HG03565 (cell line): ENCODE data around the gene HLA-B.
"Not testable (repeated sequence)": the region's sequence is repeated elsewhere in the genome, so short reads cannot be mapped to it uniquely, and the experiment has no call there.

Experiments used
- ATAC-seq: cut with Tn5 transposase; IDR thresholded peaks from one replicate; pipeline ENCODE4 v1.9.1; 2021; ENCODE audit warnings: mild to moderate bottlenecking, moderate library complexity; ENCODE audit not compliant: unreplicated experiment

The HLA-B gene

DNA sequence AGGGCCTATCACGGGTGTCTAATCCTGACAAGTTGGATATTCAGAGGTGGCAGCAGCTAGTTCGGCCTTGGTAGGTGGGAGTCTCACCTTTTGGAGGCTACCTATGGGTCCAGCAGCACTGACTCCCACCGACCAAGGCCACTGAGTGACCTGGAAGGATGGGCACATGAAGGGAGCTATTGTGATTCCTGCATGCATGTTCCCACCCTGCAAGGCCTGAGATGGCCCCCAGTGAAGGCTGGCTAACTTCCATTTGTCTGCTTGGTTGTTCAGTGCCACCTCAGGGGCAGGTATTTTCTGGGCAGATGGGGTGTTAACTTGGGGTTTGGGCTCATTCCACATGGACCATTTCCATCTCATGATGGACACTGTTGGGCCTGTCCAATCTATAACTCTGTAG lies 28.1 kb upstream of the HLA-B start:
- no peak for ATAC-seq

DNA sequence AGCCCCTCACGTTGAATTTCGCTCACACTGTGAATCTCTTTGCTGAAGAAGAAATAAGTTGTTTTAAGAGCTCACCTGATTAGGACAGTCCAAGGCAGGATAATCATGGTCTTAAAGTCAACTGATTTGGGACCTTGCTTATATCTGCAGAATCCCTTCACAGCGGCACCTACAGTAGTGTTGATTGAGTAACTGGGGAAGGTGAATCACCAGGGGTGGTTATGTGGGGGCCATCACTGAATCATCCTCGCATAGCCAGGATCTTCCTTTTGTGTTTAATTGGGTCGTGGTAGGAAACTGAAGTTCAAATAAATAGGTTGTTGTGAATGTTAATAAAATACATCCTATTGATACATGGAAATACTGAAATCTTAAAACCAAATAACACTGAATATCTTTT lies 26.2 kb upstream of the HLA-B start:
- no peak for ATAC-seq

GRCh38 chr6:31381666-31382065 lies 24.7 kb upstream of the HLA-B start:
- no peak for ATAC-seq

DNA sequence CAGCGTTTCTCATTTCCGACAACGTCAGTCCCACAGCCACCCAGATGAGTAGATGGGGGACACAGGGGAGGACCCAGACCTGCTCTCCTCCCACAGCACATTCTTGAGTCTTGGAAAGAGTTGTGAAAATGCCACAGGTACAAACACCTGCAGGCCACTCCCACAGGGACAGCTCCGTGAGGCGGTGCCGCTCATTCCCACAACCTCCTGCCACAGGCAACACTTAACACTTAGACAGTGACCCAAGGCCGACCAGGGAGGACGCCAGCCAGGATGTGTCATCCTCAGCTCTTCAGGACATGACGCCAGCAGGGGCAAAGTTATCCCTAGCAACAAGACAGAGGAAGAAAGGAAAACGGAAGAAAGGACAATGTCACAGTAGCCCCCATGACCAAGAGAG lies 22.9 kb upstream of the HLA-B start:
- ATAC-seq, result no peak

DNA sequence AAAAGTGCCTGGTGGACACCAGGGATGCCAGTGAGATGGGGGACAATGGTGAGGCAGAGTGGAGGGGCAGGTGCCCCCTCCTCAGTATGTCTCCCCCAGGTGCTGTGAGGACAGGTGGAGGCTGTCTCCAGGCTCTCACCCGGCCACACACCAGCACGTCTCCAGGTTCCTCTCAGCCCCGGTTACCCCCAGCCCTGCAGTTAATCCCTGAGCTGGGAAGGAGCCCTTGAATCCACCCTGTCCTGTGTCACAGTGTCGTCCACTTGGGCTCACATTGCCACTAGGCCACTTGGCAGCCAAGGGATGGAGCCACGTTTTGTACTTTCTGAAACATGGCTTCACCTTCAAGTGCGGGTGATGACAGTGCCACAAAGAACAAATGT lies 21.7 kb upstream of the HLA-B start:
- no peak for ATAC-seq

DNA sequence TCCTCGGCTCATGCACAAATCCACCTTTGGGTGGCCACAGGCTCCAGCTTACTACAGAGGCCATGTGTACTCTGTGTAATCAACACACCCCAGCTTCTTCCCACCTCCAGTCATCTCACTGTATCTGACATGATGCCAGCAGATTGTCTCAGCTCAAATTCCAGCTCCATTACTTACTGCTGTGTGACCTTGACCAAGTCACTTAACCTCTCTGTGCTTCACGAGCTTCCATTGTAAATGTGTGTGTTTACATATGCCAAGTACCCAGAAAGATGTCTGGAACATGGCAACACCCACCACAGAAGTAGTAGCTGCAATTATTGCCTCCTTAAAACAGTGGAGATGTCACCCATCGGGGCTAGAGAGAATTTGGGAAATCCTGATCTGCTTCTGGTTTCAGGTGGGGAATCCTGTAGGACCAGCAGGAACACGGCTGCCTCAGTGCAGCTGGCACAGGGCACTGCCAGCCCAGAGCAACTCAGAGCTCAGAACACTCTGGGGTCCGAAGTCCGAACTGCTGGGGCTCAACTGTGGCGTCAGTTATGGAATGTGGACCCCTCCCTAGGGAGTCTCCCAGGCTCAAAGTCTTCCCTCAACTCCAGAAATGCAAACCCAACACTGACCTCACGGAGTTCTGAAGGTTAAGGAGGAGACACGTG lies 21.2 kb upstream of the HLA-B start:
- ATAC-seq, result no peak

DNA sequence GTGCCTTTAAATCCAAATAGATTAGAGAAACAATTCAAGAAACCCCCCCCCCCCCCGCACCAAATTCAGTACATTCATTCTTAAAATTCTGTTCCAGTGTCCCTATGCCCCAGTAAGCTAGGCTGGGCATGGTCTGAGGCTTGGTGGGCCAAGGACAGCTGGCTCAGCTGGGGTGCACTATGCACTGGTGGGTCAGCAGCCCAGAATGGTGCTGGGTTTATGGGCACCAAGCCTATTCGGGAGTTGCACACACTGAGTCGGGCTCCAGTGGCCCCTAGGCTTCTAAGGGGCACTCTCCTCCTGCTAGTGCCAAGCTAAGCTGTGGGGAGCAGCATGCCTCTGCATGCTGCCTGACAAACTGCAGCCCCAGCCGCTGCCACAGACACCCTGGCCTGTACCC lies 20.1 kb upstream of the HLA-B start:
- ATAC-seq, result no peak

- ATAC-seq, result no peak
These were observed 18.7 kb upstream of the HLA-B start for GRCh38 chr6:31375699-31376098.

GRCh38 chr6:31374118-31374517 lies 17.1 kb upstream of the HLA-B start:
- ATAC-seq, result not testable (repeated sequence)

DNA sequence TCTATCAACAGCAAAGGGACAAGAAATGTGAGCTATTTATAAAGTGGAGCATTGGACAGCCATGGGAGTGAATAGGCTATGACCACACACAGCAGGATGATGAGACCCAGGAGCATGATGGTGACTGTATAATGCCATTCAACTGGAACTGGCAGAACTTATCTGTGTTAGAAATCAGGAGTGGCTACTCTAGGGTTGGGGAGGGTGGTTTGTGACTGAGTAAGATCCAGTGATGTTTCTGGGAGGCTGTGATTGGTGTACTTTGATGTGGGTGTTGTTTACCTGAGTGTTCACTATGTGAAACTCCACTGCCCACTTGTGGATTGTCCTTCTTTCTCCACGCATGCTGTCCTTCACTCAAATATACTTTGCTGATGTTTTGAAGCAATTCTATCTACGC lies 11.5 kb upstream of the HLA-B start:
- no peak for ATAC-seq

DNA sequence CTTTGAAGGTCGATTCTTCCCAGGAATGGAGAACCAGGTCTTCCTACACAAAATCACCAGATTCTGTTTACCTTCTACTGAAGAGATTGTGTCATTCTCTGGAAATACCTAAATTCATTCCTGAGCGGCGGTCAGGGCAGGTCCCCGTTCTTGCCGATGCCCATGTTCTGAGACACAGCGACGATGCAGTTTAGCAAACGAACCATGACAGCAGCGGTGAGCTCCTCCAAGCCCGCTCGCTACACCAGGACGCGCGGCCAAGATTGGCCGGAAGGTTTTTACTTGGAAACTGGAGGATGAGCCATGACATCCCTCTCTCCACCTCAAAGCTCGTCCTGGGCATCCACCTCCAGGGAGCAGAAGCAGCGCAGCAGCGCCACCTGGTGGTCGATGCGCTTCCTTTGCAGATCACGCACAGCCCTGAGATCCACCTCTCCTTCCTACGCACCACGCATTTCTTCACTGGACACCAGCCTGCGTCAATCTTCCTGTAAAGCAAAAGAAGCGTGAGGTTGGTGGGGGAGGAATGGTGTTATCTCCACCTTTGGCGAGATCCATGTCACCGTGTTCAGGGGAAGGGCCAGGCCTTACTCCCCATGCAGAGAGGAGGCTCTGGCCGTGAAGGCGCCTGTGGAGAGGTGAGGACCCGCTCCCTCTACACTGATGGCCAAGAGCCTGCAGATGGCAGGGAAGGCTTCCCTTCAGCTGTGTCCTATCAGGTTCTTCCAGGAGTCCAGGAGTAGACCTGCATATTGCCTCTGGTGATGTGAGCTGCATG lies 9.9 kb upstream of the HLA-B start:
- ATAC-seq, result no peak

DNA sequence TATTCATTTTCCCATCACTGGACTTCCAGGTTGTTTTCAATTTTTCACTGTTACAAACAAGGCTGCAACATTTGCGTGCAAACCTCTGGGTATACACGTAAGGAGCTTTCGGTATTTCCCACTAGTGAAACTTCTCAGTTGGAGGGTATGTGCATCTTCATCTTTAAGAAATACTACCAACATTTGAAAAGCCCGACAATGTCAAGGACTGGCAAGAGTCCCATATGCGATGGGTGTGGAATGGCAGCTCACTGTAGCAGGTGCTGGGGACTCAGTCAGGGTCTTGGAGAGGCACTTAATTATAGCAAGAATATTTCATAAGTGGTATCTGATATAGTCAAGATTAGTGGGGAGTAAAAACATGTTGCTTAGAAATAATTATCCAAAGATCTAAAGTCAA lies 8.9 kb upstream of the HLA-B start:
- ATAC-seq, result no peak

DNA sequence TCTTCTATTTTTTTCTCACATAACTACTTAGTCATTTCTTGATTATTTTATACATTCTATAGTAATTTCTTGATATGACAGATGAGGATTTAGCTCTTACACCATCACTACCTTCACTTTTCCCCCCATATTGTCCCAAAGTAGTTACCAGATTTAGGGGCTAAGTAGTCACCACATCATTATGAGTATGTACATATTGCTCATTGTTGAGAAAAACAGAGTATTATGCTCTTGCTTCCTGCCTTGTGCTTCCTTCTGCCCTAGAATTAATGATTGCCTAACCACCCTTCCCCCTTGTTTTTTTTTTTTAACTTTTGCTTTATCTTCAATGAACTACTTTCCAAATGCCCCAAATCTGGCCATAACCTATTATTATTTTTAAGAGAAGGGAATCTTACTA lies 6.8 kb upstream of the HLA-B start:
- ATAC-seq, result no peak

DNA sequence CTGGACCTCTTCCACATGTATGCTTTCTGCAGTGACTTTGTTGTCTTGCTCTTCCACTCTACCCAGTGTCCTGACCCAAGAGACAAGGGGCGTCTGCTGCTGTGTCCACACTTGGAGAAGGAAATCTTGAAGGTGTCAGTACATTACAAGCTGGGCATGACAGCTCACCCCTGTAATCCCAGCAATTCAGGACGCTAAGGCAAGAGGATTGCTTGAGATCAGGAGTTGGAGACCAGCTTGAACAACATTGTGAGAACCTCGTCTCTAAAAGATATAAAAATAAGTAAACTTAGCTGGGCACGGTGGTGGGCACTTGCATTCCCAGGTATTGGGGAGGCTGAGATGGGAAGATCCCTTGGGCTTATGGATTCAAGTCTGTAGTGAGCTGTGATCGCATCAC lies 5.8 kb upstream of the HLA-B start:
- ATAC-seq, result no peak

DNA sequence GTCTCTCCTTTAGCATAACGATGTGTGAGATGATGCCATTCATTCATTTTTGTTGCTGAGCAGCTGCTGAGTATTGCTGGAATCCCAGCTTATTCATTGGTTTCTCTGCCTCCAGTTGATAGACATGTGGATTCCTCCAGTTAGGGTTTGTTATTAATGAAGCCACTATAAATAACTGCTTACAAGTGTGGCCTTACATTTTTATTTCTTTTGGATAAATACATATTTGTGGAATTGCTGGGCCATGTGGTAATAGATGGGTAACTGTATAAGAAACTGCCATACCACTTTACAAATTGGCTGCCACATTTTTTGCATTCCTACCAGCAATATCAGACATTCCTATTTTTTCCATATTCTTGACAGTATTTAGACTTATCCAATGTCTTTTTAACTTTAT lies 2.6 kb upstream of the HLA-B start:
- ATAC-seq, result no peak

DNA sequence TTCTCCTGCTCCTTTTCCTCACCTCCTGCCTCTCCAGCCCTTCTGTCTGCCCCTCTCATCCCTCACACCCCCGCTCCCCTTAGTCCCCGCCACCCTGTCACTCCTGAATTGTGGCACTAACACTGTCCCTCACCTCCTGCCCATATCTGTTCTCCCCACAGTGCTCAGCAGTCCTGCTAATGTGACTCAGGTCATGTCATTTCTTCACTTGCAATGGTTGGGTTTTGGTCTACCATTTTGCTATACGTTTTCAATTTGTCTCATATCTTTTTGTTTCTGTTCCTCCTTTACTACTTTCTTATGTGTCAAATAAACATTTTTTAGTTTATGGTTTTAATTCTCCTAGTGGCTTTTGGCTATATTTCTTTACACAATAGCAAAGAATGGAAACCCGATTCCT lies 1.3 kb upstream of the HLA-B start:
- ATAC-seq, result no peak

DNA sequence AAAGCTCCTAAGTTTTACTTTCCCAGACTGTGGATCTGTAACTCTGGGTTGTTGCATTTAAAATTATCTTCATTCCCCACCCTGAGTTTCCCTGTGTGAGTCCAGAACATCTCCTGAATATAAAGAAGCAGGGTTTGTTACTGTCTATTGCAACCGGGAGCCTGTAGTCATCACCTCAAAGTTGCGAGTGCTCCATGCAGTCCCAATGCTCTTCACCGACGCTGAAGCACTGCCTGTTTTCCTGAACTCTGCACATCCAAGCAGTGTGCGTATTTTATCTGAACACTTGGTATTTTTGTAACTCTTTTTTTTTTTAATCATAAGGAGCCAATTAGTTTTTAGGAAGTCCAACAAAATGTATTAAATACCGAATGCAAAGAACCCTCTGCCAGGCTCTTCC lies 907 bp upstream of the HLA-B start:
- ATAC-seq, result no peak

- no peak for ATAC-seq
These were observed 598 bp downstream of the HLA-B start for GRCh38 chr6:31356216-31356945.

DNA sequence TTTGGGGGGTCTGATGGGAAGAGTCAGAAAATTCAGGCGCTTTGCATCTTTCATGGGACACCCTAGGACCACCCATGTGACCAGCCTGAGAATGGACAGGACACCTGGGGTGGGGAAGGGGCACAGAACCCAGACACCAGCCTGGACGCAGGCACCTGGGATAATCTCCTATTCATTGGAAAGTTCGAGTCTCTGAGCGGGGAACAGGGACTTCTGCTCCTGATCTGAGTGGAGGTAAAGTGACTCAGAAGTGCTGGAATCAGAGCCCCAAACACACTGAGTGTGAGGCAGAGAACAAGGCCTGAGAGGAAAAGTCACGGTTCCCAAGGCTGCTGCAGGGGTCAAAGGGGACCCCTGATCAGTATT lies 1.4 kb downstream of the HLA-B start:
- ATAC-seq, result no peak

- ATAC-seq, result no peak
These were observed 2.0 kb downstream of the HLA-B start for GRCh38 chr6:31354864-31355582.

GRCh38 chr6:31354158-31354863 lies 2.7 kb downstream of the HLA-B start:
- ATAC-seq, result no peak
